Measurements from ENCODE around the gene IPCEF1.
"Not testable (repeated sequence)": the region's sequence is repeated elsewhere in the genome, so short reads cannot be mapped to it uniquely, and the experiment has no call there.

IPCEF1 gene

GRCh38 chr6:154334147-154334546 lies 22.5 kb downstream of the IPCEF1 start:
- DNase-seq (ENCODE audit: low spot score): not testable (repeated sequence)

- DNase-seq (ENCODE audit: low spot score): no peak
Measured at GRCh38 chr6:154331750-154332149, 24.9 kb downstream of the IPCEF1 start.

GRCh38 chr6:154329350-154330170 lies 27.0 kb downstream of the IPCEF1 start:
- no peak for DNase-seq (ENCODE audit: low spot score)

- DNase-seq (ENCODE audit: low spot score): not testable (repeated sequence)
Measured at GRCh38 chr6:154327313-154327712, 29.3 kb downstream of the IPCEF1 start.

GRCh38 chr6:154325142-154325541 lies 31.5 kb downstream of the IPCEF1 start:
- no peak for DNase-seq (ENCODE audit: low spot score)

- no peak for DNase-seq (ENCODE audit: low spot score)
Measured at GRCh38 chr6:154320181-154320580, 36.4 kb downstream of the IPCEF1 start.

GRCh38 chr6:154319231-154319858 lies 37.3 kb downstream of the IPCEF1 start:
- no peak for DNase-seq (ENCODE audit: low spot score)

- DNase-seq (ENCODE audit: low spot score): no peak
Measured at GRCh38 chr6:154318721-154319120, 37.9 kb downstream of the IPCEF1 start.

- DNase-seq (ENCODE audit: low spot score): no peak
Measured at GRCh38 chr6:154316131-154316530, 40.5 kb downstream of the IPCEF1 start.

GRCh38 chr6:154314084-154314483 lies 42.5 kb downstream of the IPCEF1 start:
- DNase-seq (ENCODE audit: low spot score): no peak

- no peak for DNase-seq (ENCODE audit: low spot score)
Measured at GRCh38 chr6:154308986-154309385, 47.6 kb downstream of the IPCEF1 start.

- DNase-seq (ENCODE audit: low spot score): no peak
Measured at GRCh38 chr6:154307696-154308425, 48.7 kb downstream of the IPCEF1 start.

- DNase-seq (ENCODE audit: low spot score): not testable (repeated sequence)
Measured at GRCh38 chr6:154307147-154307546, 49.5 kb downstream of the IPCEF1 start.

- no peak for DNase-seq (ENCODE audit: low spot score)
Measured at GRCh38 chr6:154306696-154307095, 49.9 kb downstream of the IPCEF1 start.

- DNase-seq (ENCODE audit: low spot score): no peak
Measured at GRCh38 chr6:154304191-154304590, 52.4 kb downstream of the IPCEF1 start.

GRCh38 chr6:154303642-154304041 lies 53.0 kb downstream of the IPCEF1 start:
- not testable (repeated sequence) for DNase-seq (ENCODE audit: low spot score)

- peak; percentile 29 for DNase-seq (ENCODE audit: low spot score)
Measured at GRCh38 chr6:154301839-154302752, 54.5 kb downstream of the IPCEF1 start.

GRCh38 chr6:154301086-154301625 lies 55.4 kb downstream of the IPCEF1 start:
- DNase-seq (ENCODE audit: low spot score): no peak

- DNase-seq (ENCODE audit: low spot score): no peak
Measured at GRCh38 chr6:154298297-154298696, 58.3 kb downstream of the IPCEF1 start.

GRCh38 chr6:154297721-154298120 lies 58.9 kb downstream of the IPCEF1 start:
- no peak for DNase-seq (ENCODE audit: low spot score)

GRCh38 chr6:154297210-154297609 lies 59.4 kb downstream of the IPCEF1 start:
- no peak for DNase-seq (ENCODE audit: low spot score)
